Measurements from ENCODE around the gene CADPS. TPM values are rescaled to one million over a fixed set of nuclear protein-coding genes. Genes with fewer than 3 reads are reported as not detected.

The CADPS gene
- polyA plus RNA-seq, 1 experiment, result 0.12 TPM

DNA sequence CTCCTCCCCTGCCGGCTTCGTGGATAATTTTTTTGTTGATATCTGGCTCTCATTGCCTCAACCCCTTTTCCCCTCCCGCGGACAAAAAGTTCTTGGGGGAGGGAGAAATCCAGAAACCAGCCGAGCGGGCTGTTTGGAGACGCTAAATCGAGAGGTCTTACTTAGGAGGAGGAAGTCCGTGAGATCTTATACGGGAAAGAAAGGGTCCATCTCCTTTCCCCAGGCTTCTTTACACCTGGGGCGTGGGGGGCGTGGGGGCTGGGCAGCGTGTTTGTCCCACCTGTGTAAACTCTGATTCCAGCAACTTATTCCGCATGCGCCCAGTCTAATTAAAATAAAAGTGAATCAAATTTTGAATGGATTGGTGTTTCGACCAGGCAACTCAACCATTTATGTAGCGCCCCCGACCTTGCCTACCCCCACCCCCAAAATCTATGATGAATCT, 364 bp upstream of the CADPS start:
- CTCF ChIA-PET, result no interaction called here
- POLR2A ChIA-PET, result no interaction called here

DNA sequence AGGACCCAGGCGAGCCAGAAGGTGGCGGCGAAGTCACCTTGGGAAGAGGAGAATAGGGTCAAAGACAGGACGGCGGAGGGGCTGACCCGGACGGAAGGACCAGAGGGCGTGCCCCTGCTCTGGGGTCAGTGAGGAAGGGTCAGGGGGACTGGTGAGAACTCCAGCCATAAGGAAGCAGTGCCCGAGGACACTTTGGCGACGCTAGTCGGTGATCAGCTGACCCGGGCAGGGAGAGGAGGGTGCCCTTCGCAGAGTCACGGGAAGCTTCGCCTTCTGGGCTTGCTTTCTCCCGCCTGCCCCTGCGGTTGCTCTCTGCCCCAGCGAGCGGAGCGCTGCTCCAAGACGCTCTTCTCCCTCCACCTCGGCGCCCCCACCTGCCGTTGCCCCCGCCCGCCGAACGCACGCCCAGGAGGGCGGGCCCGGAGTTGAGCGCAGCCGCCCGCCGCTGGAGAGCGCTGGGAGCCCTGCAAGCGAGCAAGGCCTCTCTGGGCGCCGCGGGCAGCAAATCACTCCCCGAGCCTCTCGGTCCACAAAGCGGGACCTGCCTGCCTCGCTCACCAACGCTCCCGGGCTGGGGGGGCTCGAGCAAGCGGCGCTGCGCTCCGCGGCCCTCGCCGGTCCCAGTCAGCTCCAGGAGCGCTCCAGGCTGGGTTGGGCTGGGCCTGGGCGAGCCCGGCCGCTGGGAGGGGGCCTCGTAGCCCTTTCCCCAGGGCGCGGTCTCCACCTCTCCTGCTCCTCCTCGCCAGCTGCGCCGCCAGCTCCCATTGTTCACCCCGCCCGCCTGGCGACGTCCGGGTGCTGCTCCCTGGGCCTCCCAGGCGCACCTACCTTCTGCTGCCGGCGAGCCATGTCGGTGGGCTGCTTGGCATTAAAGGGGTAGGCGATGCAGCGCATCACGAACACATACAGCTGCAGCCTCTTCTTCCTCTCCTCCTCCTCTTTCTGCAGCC, 1.2 kb downstream of the CADPS start:
- CTCF ChIA-PET, result no interaction called here
- H3K27ac ChIP-seq (ENCODE audit: low read depth, low read length), result no peak overlapping the region
- TF ChIP-seq, protein P1, sequence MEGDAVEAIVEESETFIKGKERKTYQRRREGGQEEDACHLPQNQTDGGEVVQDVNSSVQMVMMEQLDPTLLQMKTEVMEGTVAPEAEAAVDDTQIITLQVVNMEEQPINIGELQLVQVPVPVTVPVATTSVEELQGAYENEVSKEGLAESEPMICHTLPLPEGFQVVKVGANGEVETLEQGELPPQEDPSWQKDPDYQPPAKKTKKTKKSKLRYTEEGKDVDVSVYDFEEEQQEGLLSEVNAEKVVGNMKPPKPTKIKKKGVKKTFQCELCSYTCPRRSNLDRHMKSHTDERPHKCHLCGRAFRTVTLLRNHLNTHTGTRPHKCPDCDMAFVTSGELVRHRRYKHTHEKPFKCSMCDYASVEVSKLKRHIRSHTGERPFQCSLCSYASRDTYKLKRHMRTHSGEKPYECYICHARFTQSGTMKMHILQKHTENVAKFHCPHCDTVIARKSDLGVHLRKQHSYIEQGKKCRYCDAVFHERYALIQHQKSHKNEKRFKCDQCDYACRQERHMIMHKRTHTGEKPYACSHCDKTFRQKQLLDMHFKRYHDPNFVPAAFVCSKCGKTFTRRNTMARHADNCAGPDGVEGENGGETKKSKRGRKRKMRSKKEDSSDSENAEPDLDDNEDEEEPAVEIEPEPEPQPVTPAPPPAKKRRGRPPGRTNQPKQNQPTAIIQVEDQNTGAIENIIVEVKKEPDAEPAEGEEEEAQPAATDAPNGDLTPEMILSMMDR (IDR thresholded peaks at IDR 0.05; ENCODE audit: low read depth, low read length), result no peak
- H3K4me3 ChIP-seq (ENCODE audit: low read depth, low read length), result no peak overlapping the region
- peaks cover 28% of the 10 kb centered on the region for H3K27me3 ChIP-seq (ENCODE audit: control insufficient read depth, insufficient read depth, low read length)
- POLR2A ChIA-PET, result no interaction called here
- H3K9me3 ChIP-seq (ENCODE audit: control insufficient read depth, insufficient read depth, low read length), result peaks cover 6% of the 10 kb centered on the region; the same call in 1 of the 2 replicates
- no peak for DNase-seq (ENCODE audit: low read depth, low spot score)

More for the DNA sequence above, 364 bp upstream of the CADPS start:
- no peak for DNase-seq (ENCODE audit: low read depth, low spot score)
- TF ChIP-seq, protein P1 (IDR thresholded peaks at IDR 0.05; ENCODE audit: low read depth, low read length), result no peak
- no peak overlapping the region for H3K4me3 ChIP-seq (ENCODE audit: low read depth, low read length)
- H3K27ac ChIP-seq (ENCODE audit: low read depth, low read length), result no peak overlapping the region
- H3K9me3 ChIP-seq (ENCODE audit: control insufficient read depth, insufficient read depth, low read length), result peaks cover 6% of the 10 kb centered on the region; the same call in 1 of the 2 replicates
- peaks cover 28% of the 10 kb centered on the region for H3K27me3 ChIP-seq (ENCODE audit: control insufficient read depth, insufficient read depth, low read length)

DNA sequence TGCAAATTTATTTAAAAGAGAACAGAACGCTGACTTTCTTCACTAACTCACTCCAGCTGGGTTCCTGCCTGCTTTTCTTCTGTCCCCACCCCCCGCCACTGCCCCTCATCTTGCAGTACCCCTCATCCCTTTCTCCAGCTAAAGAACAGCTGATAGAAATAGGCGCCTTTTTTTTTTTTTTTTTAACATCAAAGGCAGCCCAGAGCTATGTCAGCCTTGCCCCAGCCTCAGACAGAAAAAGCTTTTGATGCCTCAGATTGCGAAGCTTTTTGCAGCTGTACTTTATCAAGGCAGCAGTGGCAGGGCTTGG, 1.8 kb downstream of the CADPS start:
- Histone ChIP-seq H3K4me3 (ENCODE audit: low read depth, low read length) (no peak overlapping the region), H3K27me3 (ENCODE audit: control insufficient read depth, insufficient read depth, low read length) (peaks cover 28% of the 10 kb centered on the region)
- POLR2A ChIA-PET, result no interaction called here

DNA sequence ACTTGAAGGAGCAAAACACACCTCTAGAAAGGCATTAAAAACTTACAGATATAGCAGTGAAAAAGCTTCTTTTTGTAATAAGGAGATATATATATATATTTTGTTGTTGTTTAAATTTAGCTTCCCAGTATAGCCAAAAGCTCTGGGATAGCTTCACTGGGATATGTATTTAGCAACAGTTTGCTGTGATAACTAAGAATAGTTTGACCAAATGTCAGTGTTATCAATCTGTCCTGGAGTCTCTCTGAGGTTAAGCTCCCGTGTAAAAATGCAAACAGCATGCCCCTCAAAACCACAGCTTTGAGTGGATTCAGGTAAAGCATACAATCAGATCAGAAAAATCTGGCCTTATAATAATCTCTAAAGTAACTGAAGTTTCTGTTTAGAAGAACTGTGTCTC, 2.9 kb downstream of the CADPS start:
- CTCF ChIA-PET, result no interaction called here
- POLR2A ChIA-PET, result no interaction called here
- TF ChIP-seq, protein P1 (IDR thresholded peaks at IDR 0.05; ENCODE audit: low read depth, low read length), result no peak
- Histone ChIP-seq H3K9me3 (ENCODE audit: control insufficient read depth, insufficient read depth, low read length) (peaks cover 6% of the 10 kb centered on the region; the same call in 1 of the 2 replicates), H3K4me3 (ENCODE audit: low read depth, low read length) (no peak overlapping the region), H3K27me3 (ENCODE audit: control insufficient read depth, insufficient read depth, low read length) (peaks cover 28% of the 10 kb centered on the region), H3K27ac (ENCODE audit: low read depth, low read length) (no peak overlapping the region)
- DNase-seq (ENCODE audit: low read depth, low spot score), result no peak

More for the DNA sequence above, 1.8 kb downstream of the CADPS start:
- Histone ChIP-seq H3K9me3 (ENCODE audit: control insufficient read depth, insufficient read depth, low read length) (peaks cover 6% of the 10 kb centered on the region; the same call in 1 of the 2 replicates), H3K27ac (ENCODE audit: low read depth, low read length) (no peak overlapping the region)
- TF ChIP-seq, protein P1 (IDR thresholded peaks at IDR 0.05; ENCODE audit: low read depth, low read length), result no peak
- DNase-seq (ENCODE audit: low read depth, low spot score), result no peak
- CTCF ChIA-PET, result no interaction called here

DNA sequence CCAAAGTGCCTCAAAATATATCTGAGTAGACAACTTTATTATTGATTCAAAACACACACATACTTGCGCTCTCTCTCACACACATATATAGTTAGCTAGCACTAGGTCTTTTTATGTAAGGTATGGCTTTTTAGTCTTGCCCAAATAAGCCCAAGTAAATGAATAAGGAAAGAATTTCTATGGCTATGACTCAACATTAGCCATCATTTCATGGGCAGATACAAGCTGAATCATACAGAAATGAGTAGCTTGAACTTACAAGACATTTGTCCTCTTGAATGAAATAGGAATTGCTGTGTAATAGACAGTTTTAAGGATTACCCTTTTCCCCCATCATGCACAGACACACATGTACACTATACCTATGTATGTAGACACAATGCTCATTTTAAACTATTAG, 4.9 kb downstream of the CADPS start:
- ChIA-PET POLR2A (no interaction called here), CTCF (no interaction called here)
- no peak for DNase-seq (ENCODE audit: low read depth, low spot score)
- H3K4me3 ChIP-seq (ENCODE audit: low read depth, low read length), result no peak overlapping the region
- H3K27ac ChIP-seq (ENCODE audit: low read depth, low read length), result no peak overlapping the region
- peaks cover 21% of the 10 kb centered on the region for H3K27me3 ChIP-seq (ENCODE audit: control insufficient read depth, insufficient read depth, low read length)
- H3K9me3 ChIP-seq (ENCODE audit: control insufficient read depth, insufficient read depth, low read length), result peaks cover 3% of the 10 kb centered on the region; the same call in 1 of the 2 replicates
- TF ChIP-seq, protein P1 (IDR thresholded peaks at IDR 0.05; ENCODE audit: low read depth, low read length), result no peak
